ENCODE results near the gene NOL9.

- TF ChIP-seq, protein P1, sequence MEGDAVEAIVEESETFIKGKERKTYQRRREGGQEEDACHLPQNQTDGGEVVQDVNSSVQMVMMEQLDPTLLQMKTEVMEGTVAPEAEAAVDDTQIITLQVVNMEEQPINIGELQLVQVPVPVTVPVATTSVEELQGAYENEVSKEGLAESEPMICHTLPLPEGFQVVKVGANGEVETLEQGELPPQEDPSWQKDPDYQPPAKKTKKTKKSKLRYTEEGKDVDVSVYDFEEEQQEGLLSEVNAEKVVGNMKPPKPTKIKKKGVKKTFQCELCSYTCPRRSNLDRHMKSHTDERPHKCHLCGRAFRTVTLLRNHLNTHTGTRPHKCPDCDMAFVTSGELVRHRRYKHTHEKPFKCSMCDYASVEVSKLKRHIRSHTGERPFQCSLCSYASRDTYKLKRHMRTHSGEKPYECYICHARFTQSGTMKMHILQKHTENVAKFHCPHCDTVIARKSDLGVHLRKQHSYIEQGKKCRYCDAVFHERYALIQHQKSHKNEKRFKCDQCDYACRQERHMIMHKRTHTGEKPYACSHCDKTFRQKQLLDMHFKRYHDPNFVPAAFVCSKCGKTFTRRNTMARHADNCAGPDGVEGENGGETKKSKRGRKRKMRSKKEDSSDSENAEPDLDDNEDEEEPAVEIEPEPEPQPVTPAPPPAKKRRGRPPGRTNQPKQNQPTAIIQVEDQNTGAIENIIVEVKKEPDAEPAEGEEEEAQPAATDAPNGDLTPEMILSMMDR (IDR thresholded peaks at IDR 0.05; ENCODE audit: low read depth, low read length), result peak; percentile 69
- no peak for TF ChIP-seq EZH2phosphoT487 (IDR thresholded peaks at IDR 0.05; ENCODE audit: low read depth)
Observed at GRCh38 chr1:6489799-6490180, 64.5 kb downstream of the NOL9 start.
